Liver (tissue), 9 donors: ENCODE measurements around the gene CDC42EP3. TPM values are rescaled to one million over a fixed set of nuclear protein-coding genes. Genes with fewer than 3 reads are reported as not detected.

ENCODE experiments used
- DNase-seq: peaks from one replicate; pipeline ENCODE4 v3.0.0-alpha.2; 2017; ENCODE audit warnings: low spot score
- H3K27ac ChIP-seq, 2 donors: one replicate each; pipeline ENCODE4 v1.7.0; 2013; ENCODE audit warnings: inconsistent platforms in 2 of 2, low read length in 2 of 2, control low read depth in 1 of 2, low read depth in 1 of 2, mild to moderate bottlenecking in 1 of 2
- H3K27me3 ChIP-seq, 4 donors: one replicate each; pipeline versions ENCODE4 v1.6.1 to v1.7.0; 2013; ENCODE audit warnings: low read length in 3 of 4, inconsistent platforms in 1 of 4, mild to moderate bottlenecking in 1 of 4, moderate library complexity in 1 of 4; ENCODE audit not compliant: control insufficient read depth in 4 of 4, insufficient read depth in 4 of 4
- H3K36me3 ChIP-seq, 4 donors: one replicate each; pipeline versions ENCODE4 v1.6.1 to v1.7.0; 2013; ENCODE audit warnings: low read length in 3 of 4, mild to moderate bottlenecking in 3 of 4, low read depth in 1 of 4, moderate library complexity in 1 of 4; ENCODE audit not compliant: control insufficient read depth in 4 of 4, insufficient read depth in 3 of 4
- H3K4me1 ChIP-seq, 4 donors: one replicate each; pipeline versions ENCODE4 v1.6.1 to v1.7.0; 2013; ENCODE audit warnings: low read length in 3 of 4, mild to moderate bottlenecking in 3 of 4, moderate library complexity in 1 of 4; ENCODE audit not compliant: control insufficient read depth in 4 of 4, insufficient read depth in 4 of 4
- H3K4me3 ChIP-seq, 3 donors: one replicate each; pipeline versions ENCODE4 v1.6.1 to v1.7.0; 2013; ENCODE audit warnings: low read length in 3 of 3, control low read depth in 1 of 3, low read depth in 1 of 3, mild to moderate bottlenecking in 1 of 3
- H3K9ac ChIP-seq, 2 donors: one replicate each; pipeline ENCODE4 v1.7.0; 2013; ENCODE audit warnings: low read length in 2 of 2, mild to moderate bottlenecking in 2 of 2, moderate library complexity in 2 of 2, control low read depth in 1 of 2, low read depth in 1 of 2
- H3K9me3 ChIP-seq, 4 donors: one replicate each; pipeline versions ENCODE4 v1.6.1 to v1.7.0; 2013; ENCODE audit warnings: low read length in 3 of 4; ENCODE audit not compliant: control insufficient read depth in 4 of 4
- EGR1 ChIP-seq, 2 donors: IDR thresholded peaks; 2 replicates each; pipeline ENCODE4 v1.6.1; 2016 to 2018; ENCODE audit warnings: antibody characterized with exemption in 2 of 2, low read depth in 2 of 2
- FOXA1 ChIP-seq: IDR thresholded peaks from 2 replicates; pipeline ENCODE4 v1.6.1; 2016; ENCODE audit warnings: antibody characterized with exemption
- FOXA2 ChIP-seq: IDR thresholded peaks from 2 replicates; pipeline ENCODE4 v1.6.1; 2016; ENCODE audit warnings: antibody characterized with exemption
- GABPA ChIP-seq, 2 donors: IDR thresholded peaks in 1 of 2; conservative IDR thresholded peaks in 1 of 2; 2 replicates each; pipeline ENCODE4 v1.6.1; 2016; ENCODE audit warnings: antibody characterized with exemption in 2 of 2, mild to moderate bottlenecking in 1 of 2, moderate library complexity in 1 of 2
- HNF4A ChIP-seq, 2 donors: conservative IDR thresholded peaks; 2 replicates each; pipeline ENCODE4 v1.6.1; 2016; ENCODE audit warnings: antibody characterized with exemption in 2 of 2, mild to moderate bottlenecking in 2 of 2
- HNF4G ChIP-seq: IDR thresholded peaks from 2 replicates; pipeline ENCODE4 v1.6.1; 2016; ENCODE audit warnings: antibody characterized with exemption
- JUND ChIP-seq, 2 donors: IDR thresholded peaks; 2 replicates each; pipeline ENCODE4 v1.6.1; 2016; ENCODE audit warnings: antibody characterized with exemption in 2 of 2
- NR2F2 ChIP-seq: IDR thresholded peaks from 2 replicates; pipeline ENCODE4 v1.6.1; 2016; ENCODE audit warnings: antibody characterized with exemption
- RAD21 ChIP-seq, 2 donors: IDR thresholded peaks; 2 replicates each; pipeline ENCODE4 v1.6.1; 2016; ENCODE audit warnings: antibody characterized with exemption in 2 of 2, mild to moderate bottlenecking in 2 of 2
- RXRA ChIP-seq, 2 donors: IDR thresholded peaks; 2 replicates each; pipeline ENCODE4 v1.6.1; 2017 to 2018; ENCODE audit warnings: antibody characterized with exemption in 2 of 2, mild to moderate bottlenecking in 1 of 2
- SP1 ChIP-seq: IDR thresholded peaks from 2 replicates; pipeline ENCODE4 v1.6.1; 2018; ENCODE audit warnings: antibody characterized with exemption, mild to moderate bottlenecking
- TAF1 ChIP-seq: conservative IDR thresholded peaks from 2 replicates; pipeline ENCODE4 v1.6.1; 2016; ENCODE audit warnings: antibody characterized with exemption, mild to moderate bottlenecking
- YY1 ChIP-seq: IDR thresholded peaks from 2 replicates; pipeline ENCODE4 v1.6.1; 2016; ENCODE audit warnings: antibody characterized with exemption, mild to moderate bottlenecking
- WGBS: extraction: QIAGEN DNeasy Blood & Tissue Kit; methylation state at CpG from one replicate; pipeline ENCODE4 v1.1.7; 2013; 5-methylcytosine and 5-hydroxymethylcytosine counted together
- polyA plus RNA-seq, 2 donors: library from polyadenylated mRNA; stranded (reverse) in 1 of 2; unstranded in 1 of 2; fragments of 200-250 nt in 1 of 2; fragments of >200 nt in 1 of 2; fragmentation: Nextera tagmentation in 1 of 2; extraction: Ambion mirVana in 1 of 2; gene quantifications; one replicate each; pipeline versions ENCODE4 v1.2.1 to v1.2.3, GENCODE V29; 2013 to 2015
- total RNA-seq, 2 donors: library from RNA; depleted of rRNA; stranded (reverse); fragments of >200 nt; gene quantifications; one replicate each; pipeline ENCODE4 v1.2.3, GENCODE V29; 2014
- TF ChIP-seq, protein P1 (sequence below): fragments of 150-350 bp; IDR thresholded peaks from 2 replicates; pipeline ENCODE4 v1.5.1; 2017; ENCODE audit warnings: improper control_type of control experiment, low read depth, low read length; ENCODE audit not compliant: missing input control
- TF ChIP-seq, protein P2 (sequence below): IDR thresholded peaks from 2 replicates; pipeline ENCODE4 v1.6.1; 2016; ENCODE audit warnings: antibody characterized with exemption
- TF ChIP-seq, protein P3 (sequence below): IDR thresholded peaks from 2 replicates; pipeline ENCODE4 v1.6.1; 2016; ENCODE audit warnings: antibody characterized with exemption
- TF ChIP-seq, protein P4 (sequence below): IDR thresholded peaks from 2 replicates; pipeline ENCODE4 v1.6.1; 2016; ENCODE audit warnings: antibody characterized with exemption, mild to moderate bottlenecking
- TF ChIP-seq, protein P5 (sequence below): IDR thresholded peaks from 2 replicates; pipeline ENCODE4 v1.6.1; 2016; ENCODE audit warnings: antibody characterized with exemption
- donor health status: healthy.
- donor health status: healthy.
- donor health status: healthy.
- donor health status: healthy.
- donor health status: healthy.

CDC42EP3 gene
- total and polyA plus RNA-seq, 4 donors: 2.5 to 4.1 (median 3.3) TPM

DNA sequence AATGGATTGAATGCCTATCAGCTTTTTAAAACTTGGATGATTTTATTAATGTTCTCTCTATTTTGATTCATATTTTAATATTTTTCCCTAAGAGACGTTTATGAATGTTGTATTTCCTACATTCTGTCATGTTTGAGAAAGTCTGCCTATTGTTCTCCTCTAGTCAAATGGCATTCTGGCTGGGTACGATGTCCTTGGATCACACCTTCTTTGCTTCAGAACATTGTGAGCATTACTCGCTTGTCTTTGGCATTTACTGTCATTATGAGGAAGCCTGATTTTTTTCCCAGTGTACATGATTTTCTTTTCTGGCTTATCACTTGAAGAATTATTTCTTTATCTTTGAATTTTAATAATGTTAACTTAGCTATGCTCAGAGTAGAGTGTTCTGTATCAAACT, 78.4 kb downstream of the CDC42EP3 start:
- H3K9me3 ChIP-seq: no peaks in the 10 kb centered on the region
- no peak overlapping the region for H3K27ac ChIP-seq
- H3K36me3 ChIP-seq: no peaks in the 10 kb centered on the region
- no peaks in the 10 kb centered on the region for H3K4me1 ChIP-seq
- 94% methylated on average over 3 of the region's 3 CpGs for WGBS
- H3K9ac ChIP-seq: no peak overlapping the region
- TF ChIP-seq, protein P1, sequence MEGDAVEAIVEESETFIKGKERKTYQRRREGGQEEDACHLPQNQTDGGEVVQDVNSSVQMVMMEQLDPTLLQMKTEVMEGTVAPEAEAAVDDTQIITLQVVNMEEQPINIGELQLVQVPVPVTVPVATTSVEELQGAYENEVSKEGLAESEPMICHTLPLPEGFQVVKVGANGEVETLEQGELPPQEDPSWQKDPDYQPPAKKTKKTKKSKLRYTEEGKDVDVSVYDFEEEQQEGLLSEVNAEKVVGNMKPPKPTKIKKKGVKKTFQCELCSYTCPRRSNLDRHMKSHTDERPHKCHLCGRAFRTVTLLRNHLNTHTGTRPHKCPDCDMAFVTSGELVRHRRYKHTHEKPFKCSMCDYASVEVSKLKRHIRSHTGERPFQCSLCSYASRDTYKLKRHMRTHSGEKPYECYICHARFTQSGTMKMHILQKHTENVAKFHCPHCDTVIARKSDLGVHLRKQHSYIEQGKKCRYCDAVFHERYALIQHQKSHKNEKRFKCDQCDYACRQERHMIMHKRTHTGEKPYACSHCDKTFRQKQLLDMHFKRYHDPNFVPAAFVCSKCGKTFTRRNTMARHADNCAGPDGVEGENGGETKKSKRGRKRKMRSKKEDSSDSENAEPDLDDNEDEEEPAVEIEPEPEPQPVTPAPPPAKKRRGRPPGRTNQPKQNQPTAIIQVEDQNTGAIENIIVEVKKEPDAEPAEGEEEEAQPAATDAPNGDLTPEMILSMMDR: no peak
- TF ChIP-seq JUND (IDR thresholded peaks at IDR 0.05) (no peak), RXRA (IDR thresholded peaks at IDR 0.05) (no peak), FOXA2 (no peak), EGR1 (IDR thresholded peaks at IDR 0.05; ENCODE audit: low read depth in 2 of 2) (no peak), FOXA1 (no peak), GABPA (IDR thresholded peaks at IDR 0.05 in 1 of 2, conservative IDR thresholded peaks at IDR 0.05 in 1 of 2) (no peak), YY1 (no peak), SP1 (no peak), HNF4G (no peak), RAD21 (IDR thresholded peaks at IDR 0.05) (no peak), TAF1 (no peak), HNF4A (conservative IDR thresholded peaks at IDR 0.05) (no peak), NR2F2 (no peak)
- TF ChIP-seq, protein P2, sequence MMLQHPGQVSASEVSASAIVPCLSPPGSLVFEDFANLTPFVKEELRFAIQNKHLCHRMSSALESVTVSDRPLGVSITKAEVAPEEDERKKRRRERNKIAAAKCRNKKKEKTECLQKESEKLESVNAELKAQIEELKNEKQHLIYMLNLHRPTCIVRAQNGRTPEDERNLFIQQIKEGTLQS: no peak
- TF ChIP-seq, protein P3, sequence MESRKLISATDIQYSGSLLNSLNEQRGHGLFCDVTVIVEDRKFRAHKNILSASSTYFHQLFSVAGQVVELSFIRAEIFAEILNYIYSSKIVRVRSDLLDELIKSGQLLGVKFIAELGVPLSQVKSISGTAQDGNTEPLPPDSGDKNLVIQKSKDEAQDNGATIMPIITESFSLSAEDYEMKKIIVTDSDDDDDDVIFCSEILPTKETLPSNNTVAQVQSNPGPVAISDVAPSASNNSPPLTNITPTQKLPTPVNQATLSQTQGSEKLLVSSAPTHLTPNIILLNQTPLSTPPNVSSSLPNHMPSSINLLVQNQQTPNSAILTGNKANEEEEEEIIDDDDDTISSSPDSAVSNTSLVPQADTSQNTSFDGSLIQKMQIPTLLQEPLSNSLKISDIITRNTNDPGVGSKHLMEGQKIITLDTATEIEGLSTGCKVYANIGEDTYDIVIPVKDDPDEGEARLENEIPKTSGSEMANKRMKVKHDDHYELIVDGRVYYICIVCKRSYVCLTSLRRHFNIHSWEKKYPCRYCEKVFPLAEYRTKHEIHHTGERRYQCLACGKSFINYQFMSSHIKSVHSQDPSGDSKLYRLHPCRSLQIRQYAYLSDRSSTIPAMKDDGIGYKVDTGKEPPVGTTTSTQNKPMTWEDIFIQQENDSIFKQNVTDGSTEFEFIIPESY: no peak
- TF ChIP-seq, protein P4, sequence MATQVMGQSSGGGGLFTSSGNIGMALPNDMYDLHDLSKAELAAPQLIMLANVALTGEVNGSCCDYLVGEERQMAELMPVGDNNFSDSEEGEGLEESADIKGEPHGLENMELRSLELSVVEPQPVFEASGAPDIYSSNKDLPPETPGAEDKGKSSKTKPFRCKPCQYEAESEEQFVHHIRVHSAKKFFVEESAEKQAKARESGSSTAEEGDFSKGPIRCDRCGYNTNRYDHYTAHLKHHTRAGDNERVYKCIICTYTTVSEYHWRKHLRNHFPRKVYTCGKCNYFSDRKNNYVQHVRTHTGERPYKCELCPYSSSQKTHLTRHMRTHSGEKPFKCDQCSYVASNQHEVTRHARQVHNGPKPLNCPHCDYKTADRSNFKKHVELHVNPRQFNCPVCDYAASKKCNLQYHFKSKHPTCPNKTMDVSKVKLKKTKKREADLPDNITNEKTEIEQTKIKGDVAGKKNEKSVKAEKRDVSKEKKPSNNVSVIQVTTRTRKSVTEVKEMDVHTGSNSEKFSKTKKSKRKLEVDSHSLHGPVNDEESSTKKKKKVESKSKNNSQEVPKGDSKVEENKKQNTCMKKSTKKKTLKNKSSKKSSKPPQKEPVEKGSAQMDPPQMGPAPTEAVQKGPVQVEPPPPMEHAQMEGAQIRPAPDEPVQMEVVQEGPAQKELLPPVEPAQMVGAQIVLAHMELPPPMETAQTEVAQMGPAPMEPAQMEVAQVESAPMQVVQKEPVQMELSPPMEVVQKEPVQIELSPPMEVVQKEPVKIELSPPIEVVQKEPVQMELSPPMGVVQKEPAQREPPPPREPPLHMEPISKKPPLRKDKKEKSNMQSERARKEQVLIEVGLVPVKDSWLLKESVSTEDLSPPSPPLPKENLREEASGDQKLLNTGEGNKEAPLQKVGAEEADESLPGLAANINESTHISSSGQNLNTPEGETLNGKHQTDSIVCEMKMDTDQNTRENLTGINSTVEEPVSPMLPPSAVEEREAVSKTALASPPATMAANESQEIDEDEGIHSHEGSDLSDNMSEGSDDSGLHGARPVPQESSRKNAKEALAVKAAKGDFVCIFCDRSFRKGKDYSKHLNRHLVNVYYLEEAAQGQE: no peak
- TF ChIP-seq, protein P5, sequence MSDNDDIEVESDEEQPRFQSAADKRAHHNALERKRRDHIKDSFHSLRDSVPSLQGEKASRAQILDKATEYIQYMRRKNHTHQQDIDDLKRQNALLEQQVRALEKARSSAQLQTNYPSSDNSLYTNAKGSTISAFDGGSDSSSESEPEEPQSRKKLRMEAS: no peak
- H3K27me3 ChIP-seq: no peaks in the 10 kb centered on the region
- DNase-seq: no peak
- H3K4me3 ChIP-seq: no peak overlapping the region
